SU-DHL-6 (cell line): ENCODE measurements around the gene TBX6.

ENCODE experiments used
- H2AFZ ChIP-seq: fragments of 200-600 bp; sonication (generic); 2 replicates; pipeline ENCODE4 v1.6.1; 2014; ENCODE audit warnings: low read depth, mild to moderate bottlenecking, moderate library complexity, mixed read lengths, antibody characterized with exemption, low read length; ENCODE audit not compliant: severe bottlenecking
- H3F3A ChIP-seq: fragments of 200-600 bp; shearing (Covaris generic); 2 replicates; pipeline ENCODE4 v1.6.0; 2016; ENCODE audit warnings: antibody characterized with exemption, mild to moderate bottlenecking; ENCODE audit not compliant: insufficient read depth
- H3K27ac ChIP-seq: fragments of 200-600 bp; sonication (generic); 2 replicates; pipeline ENCODE4 v1.5.1; 2016; ENCODE audit warnings: low read depth, mild to moderate bottlenecking, low read length, moderate library complexity, mixed read lengths
- H3K27me3 ChIP-seq: fragments of 200-600 bp; sonication (generic), shearing (Covaris generic); 2 replicates; pipeline ENCODE4 v1.6.0; 2014; ENCODE audit warnings: mild to moderate bottlenecking, low read length
- H3K36me3 ChIP-seq: fragments of 200-600 bp; sonication (generic); 2 replicates; pipeline ENCODE4 v1.6.1; 2014; ENCODE audit warnings: mild to moderate bottlenecking, low read length, mixed read lengths
- H3K4me2 ChIP-seq: fragments of 300-600, 200-600 bp; shearing (Covaris generic), sonication (generic); 2 replicates; pipeline ENCODE4 v1.6.0; 2014; ENCODE audit warnings: low read length, low read depth, mild to moderate bottlenecking; ENCODE audit not compliant: poor library complexity, severe bottlenecking
- H3K4me3 ChIP-seq: fragments of 200-600 bp; sonication (generic); 2 replicates; pipeline ENCODE4 v1.5.1; 2014; ENCODE audit warnings: antibody characterized with exemption, low read length, mild to moderate bottlenecking, mixed read lengths; ENCODE audit not compliant: insufficient read depth, poor library complexity, severe bottlenecking
- H3K79me2 ChIP-seq: fragments of 200-600 bp; sonication (generic); 2 replicates; pipeline ENCODE4 v1.6.1; 2014; ENCODE audit warnings: mild to moderate bottlenecking, low read length, moderate library complexity; ENCODE audit not compliant: insufficient read depth
- H3K9ac ChIP-seq: fragments of 200-600 bp; sonication (generic); 2 replicates; pipeline ENCODE4 v1.7.0; 2014; ENCODE audit warnings: mild to moderate bottlenecking, low read length
- H3K9me2 ChIP-seq: fragments of 200-600 bp; sonication (generic); replicated peaks from 2 replicates; pipeline ENCODE4 v1.6.1; 2014; ENCODE audit warnings: low read length; ENCODE audit not compliant: insufficient read depth
- H3K9me3 ChIP-seq: fragments of 200-600 bp; sonication (generic); 2 replicates; pipeline ENCODE4 v1.6.1; 2014; ENCODE audit warnings: low read length, mixed read lengths; ENCODE audit not compliant: insufficient read depth
- H4K20me1 ChIP-seq: fragments of 200-600 bp; sonication (generic); 2 replicates; pipeline ENCODE4 v1.6.1; 2014; ENCODE audit warnings: low read depth, mild to moderate bottlenecking, antibody characterized with exemption, low read length, moderate library complexity, mixed read lengths
- CTCF ChIP-seq: fragments of 200-600 bp; sonication (generic); IDR thresholded peaks from one replicate; pipeline ENCODE4 v1.5.1; 2017; ENCODE audit warnings: antibody characterized with exemption, mild to moderate bottlenecking, low read length, moderate library complexity; ENCODE audit not compliant: insufficient read depth, poor library complexity, severe bottlenecking
- EZH2phosphoT487 ChIP-seq: fragments of 200-600 bp; sonication (generic), shearing (Covaris generic); conservative IDR thresholded peaks from 2 replicates; pipeline ENCODE4 v1.6.1; 2018; ENCODE audit warnings: mild to moderate bottlenecking, antibody characterized with exemption, low read length, moderate library complexity, mixed read lengths

TBX6 gene

DNA sequence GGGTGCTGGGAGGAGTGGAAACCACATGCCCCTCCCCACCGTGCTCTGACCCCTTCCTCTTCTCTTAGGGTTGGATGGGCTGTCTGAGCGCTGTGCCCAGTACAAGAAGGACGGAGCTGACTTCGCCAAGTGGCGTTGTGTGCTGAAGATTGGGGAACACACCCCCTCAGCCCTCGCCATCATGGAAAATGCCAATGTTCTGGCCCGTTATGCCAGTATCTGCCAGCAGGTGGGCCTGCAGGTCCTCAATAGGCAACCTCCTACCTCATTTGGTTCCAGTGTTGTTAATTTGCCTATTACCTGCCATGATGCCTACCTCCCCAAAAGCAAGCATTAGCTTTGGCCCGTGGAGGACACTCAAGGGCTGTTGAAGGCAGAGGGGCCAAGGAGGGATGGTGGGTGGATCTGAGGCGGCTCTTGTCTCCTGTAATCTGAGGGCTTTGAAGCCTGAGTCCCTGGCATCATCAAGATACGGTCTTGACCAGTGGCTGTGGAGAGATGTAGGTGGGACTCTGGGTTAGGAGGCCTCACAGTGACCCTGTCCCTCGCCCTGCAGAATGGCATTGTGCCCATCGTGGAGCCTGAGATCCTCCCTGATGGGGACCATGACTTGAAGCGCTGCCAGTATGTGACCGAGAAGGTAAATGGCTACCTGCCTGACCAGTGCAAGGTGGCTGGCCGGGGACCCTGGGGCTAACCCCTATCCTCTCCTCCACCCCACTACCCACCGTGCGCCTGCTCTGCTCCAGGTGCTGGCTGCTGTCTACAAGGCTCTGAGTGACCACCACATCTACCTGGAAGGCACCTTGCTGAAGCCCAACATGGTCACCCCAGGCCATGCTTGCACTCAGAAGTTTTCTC lies 22.7 kb downstream of the TBX6 start:
- Histone ChIP-seq H3K9ac (no peak overlapping the region), H3K4me3 (no peak overlapping the region), H3K9me2 (no peaks in the 10 kb centered on the region), H3K4me2 (no peak overlapping the region), H3K36me3 (peaks cover 16% of the 10 kb centered on the region), H3F3A (peaks cover 32% of the 10 kb centered on the region), H3K9me3 (no peaks in the 10 kb centered on the region), H3K27ac (no peak overlapping the region), H4K20me1 (no peaks in the 10 kb centered on the region; the same call in 1 of the 2 replicates), H2AFZ (no peak overlapping the region), H3K27me3 (no peaks in the 10 kb centered on the region), H3K79me2 (peaks cover 34% of the 10 kb centered on the region)
- no peak for TF ChIP-seq EZH2phosphoT487
- no peak for TF ChIP-seq CTCF

- H3K79me2 ChIP-seq, result peaks cover 34% of the 10 kb centered on the region
- TF ChIP-seq CTCF, result no peak
- no peaks in the 10 kb centered on the region for H3K9me2 ChIP-seq
- H3K4me3 ChIP-seq, result no peak overlapping the region
- H3K9me3 ChIP-seq, result no peaks in the 10 kb centered on the region
- no peak overlapping the region for H3K4me2 ChIP-seq
- H3F3A ChIP-seq, result peaks cover 26% of the 10 kb centered on the region
- no peak overlapping the region for H3K27ac ChIP-seq
- no peaks in the 10 kb centered on the region for H3K27me3 ChIP-seq
- peaks cover 16% of the 10 kb centered on the region for H3K36me3 ChIP-seq
- H4K20me1 ChIP-seq, result no peaks in the 10 kb centered on the region; the same call in 1 of the 2 replicates
- no peak overlapping the region for H3K9ac ChIP-seq
- no peak overlapping the region for H2AFZ ChIP-seq
Measured at GRCh38 chr16:30068333-30068732, 23.4 kb downstream of the TBX6 start.

DNA sequence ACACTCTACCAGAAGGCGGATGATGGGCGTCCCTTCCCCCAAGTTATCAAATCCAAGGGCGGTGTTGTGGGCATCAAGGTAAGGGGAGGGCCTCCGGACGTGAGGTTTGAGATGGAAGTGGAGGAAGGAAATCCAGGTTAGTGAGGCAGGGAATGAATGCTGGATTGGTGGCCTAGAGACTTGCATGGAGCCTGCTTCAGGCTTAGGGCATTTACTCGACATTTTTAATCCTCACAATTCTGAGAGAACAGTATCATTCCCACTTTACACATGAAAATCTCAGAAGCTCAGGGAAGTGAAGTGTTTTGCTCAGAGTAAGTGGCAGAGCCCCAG lies 24.2 kb downstream of the TBX6 start:
- Histone ChIP-seq H4K20me1 (no peaks in the 10 kb centered on the region; the same call in 1 of the 2 replicates), H2AFZ (no peak overlapping the region), H3K9me2 (no peaks in the 10 kb centered on the region), H3K4me2 (no peak overlapping the region), H3K9me3 (no peaks in the 10 kb centered on the region), H3K4me3 (no peak overlapping the region), H3K79me2 (peaks cover 34% of the 10 kb centered on the region), H3F3A (peaks cover 19% of the 10 kb centered on the region), H3K9ac (no peak overlapping the region), H3K27ac (no peak overlapping the region), H3K27me3 (no peaks in the 10 kb centered on the region), H3K36me3 (peaks cover 16% of the 10 kb centered on the region)
- TF ChIP-seq EZH2phosphoT487, result no peak
- no peak for TF ChIP-seq CTCF
